SK-N-MC (cell line): ENCODE data around the gene TMTC1.

Source experiments
- EZH2 ChIP-seq: fragments of 200-600 bp; sonication (generic); IDR thresholded peaks from one replicate; pipeline ENCODE4 v1.6.1; 2017; ENCODE audit warnings: antibody characterized with exemption
- POLR2AphosphoS5 ChIP-seq: IDR thresholded peaks from 2 replicates; pipeline ENCODE4 v1.6.1; 2012; ENCODE audit warnings: mild to moderate bottlenecking, low read depth, low read length, borderline replicate concordance

DNA sequence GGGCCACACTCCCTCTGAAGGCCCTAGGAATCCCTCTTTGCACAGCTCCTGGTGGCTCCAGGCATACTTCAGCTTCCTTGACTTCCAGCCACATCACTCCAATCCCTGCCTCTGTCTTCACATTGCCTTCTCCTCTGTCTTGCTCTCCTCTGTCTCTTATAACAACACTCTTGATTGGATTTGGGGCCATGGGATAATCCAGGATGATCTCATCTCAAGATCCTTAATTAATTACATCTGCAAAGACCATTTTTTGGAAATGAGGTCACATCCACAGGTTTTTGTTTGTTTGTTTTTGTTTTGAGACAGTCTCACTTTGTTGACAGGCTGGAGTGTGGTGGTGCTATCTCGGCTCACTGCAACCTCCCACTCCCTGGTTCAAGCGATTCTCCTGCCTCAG is 88.7 kb downstream of the TMTC1 start:
- TF ChIP-seq EZH2 (no peak), POLR2AphosphoS5 (no peak)
